SU-DHL-6 (cell line): ENCODE measurements around the gene PPP1R3G.

Experiments
- CTCF ChIP-seq: fragments of 200-600 bp; sonication (generic); IDR thresholded peaks from one replicate; pipeline ENCODE4 v1.5.1; 2017; ENCODE audit warnings: antibody characterized with exemption, mild to moderate bottlenecking, low read length, moderate library complexity; ENCODE audit not compliant: insufficient read depth, poor library complexity, severe bottlenecking
- EZH2phosphoT487 ChIP-seq: fragments of 200-600 bp; sonication (generic), shearing (Covaris generic); conservative IDR thresholded peaks from 2 replicates; pipeline ENCODE4 v1.6.1; 2018; ENCODE audit warnings: mild to moderate bottlenecking, antibody characterized with exemption, low read length, moderate library complexity, mixed read lengths

GRCh38 chr6:5122504-5123112 is 37.5 kb downstream of the PPP1R3G start:
- no peak for TF ChIP-seq CTCF
- no peak for TF ChIP-seq EZH2phosphoT487
